G401 (cell line): ENCODE results near the gene ATM. TPM values are rescaled to one million over a fixed set of nuclear protein-coding genes. Genes with fewer than 3 reads are reported as not detected.

Source experiments
- total RNA-seq: library from RNA; depleted of rRNA; stranded (reverse); fragments of >200 nt; shearing (Covaris generic); gene quantifications from 2 replicates; pipeline ENCODE4 v1.2.3, GENCODE V29; 2014; rRNA removed

Gene ATM
- total RNA-seq, 1 experiment from 2014 or later, result 55.5 TPM

Other genes starting within 250 kb of the ATM start
- gene CUL5, start 214.2 kb upstream of the ATM start, total RNA-seq, result 48.7 and 52.0 TPM in 2 replicates
- gene ACAT1, start 101.5 kb upstream of the ATM start, total RNA-seq, result 228 and 246 TPM in 2 replicates
- 5.5 and 7.1 TPM in 2 replicates for gene NPAT, start 429 bp upstream of the ATM start, total RNA-seq
- gene C11orf65, start 244.5 kb downstream of the ATM start, total RNA-seq, result 0.24 and 11.0 TPM in 2 replicates